ENCODE measurements around the gene ENTR1.
"Not testable (repeated sequence)": the region's sequence is repeated elsewhere in the genome, so short reads cannot be mapped to it uniquely, and the experiment has no call there.

Gene ENTR1

DNA sequence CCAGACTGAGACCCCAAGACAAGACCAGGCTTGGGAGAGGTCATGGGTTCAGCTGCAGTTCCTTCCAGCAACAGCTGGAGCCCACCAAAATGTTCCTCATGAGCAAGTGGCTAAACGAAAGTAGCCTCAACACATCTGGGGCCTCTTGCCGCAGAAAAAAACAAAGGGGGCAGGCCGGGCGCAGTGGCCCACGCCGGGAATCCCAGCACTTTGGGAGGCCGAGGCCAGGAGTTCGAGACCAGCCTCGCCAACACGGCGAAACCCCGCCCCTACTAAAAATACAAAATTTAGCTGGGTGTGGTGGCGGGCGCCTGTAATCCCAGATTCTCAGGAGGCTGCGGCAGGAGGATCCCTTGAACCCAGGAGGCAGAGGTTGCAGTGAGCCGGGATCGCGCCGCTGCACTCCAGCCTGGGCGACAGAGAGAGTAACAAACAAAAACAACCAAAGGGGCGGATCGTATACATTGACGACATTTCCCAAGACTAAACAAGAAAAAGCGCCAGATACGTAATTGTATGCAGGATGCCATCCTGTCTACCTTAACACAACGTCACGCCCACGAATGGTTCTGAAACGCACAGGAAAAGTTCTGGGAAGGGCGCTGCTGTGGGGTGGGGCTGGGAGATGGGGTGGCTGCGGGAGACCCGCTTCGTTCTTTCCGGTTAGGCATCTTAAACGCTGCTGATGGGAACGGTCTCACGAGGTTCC lies 27.6 kb upstream of the ENTR1 start:
- peak in 1 of 2 donors; percentile 30 for DNase-seq

DNA sequence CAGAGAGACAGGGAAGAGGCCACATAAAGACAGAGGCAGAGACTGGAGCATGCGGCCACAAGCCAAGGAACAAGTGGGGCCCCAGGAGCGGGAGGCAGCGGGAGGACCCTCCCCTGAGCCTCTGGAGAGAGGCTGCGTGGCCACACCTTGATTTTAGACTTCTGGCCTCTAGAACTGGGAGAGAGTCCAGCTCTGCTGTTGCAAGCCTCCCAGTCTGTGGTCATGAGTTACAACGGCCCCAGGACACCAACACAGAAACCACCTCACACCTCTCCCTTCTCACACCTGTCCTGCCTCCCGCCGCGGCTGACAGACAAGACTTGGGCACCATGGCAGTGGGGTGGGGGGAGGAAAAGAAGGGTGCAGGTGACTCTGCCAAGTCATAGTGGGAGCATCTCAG lies 27.0 kb upstream of the ENTR1 start:
- DNase-seq = no peak

DNA sequence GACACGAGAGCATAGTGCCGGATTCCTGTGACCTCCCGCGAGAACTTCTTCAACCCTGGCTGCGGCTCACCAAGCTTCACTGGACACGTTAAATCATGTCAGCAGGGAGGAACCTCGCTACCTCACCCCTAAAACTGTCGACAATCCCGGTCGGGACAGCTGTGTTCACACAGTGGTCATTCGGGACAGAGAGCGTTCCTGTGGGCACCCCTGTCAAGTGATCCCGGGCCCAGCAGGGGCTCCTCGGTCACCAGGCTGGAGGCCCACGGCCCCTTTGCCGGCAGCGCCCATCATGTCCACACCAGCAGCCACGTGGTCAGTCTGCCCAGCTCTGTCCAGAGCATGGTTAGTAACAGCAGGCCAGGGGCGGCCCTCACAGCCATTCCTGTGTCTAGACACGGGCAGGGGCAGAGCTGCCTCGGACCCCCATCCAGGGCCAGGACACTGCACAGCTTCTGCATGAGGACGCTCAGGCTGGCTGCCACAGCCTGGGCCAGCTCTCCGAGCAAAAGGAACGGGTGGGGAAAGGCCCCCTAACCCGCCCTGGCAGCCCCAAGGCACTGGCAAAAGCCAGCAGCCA lies 25.7 kb upstream of the ENTR1 start:
- no peak for DNase-seq

DNA sequence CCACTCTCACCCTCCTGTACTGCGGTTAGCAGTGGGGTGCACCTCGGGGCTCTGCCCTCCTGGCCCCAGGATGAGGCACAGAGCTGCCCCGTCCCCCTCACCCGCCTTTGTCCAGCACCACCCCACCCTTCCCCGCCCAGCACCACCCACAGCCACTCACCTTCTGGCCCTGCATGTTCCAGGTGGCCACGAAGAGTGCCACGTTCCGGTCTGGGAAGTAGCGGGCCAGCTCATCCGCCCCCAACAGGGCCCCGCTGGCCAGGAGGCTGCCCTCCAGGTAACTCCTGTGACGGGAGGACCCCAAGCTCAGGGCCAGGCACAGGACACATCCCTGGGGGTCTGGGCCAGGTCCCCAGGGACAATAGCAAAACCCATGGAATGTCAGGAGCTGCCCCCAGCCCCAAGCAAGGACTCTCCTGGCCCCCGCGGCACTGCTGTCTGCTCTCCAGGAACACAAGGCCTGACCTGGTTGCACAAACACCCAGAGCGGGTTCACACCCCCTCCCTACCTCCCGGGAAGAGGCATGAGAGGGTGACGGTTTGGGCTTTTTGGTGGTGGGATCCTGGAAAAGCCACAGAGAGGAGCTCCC lies 24.3 kb upstream of the ENTR1 start:
- DNase-seq = no peak

DNA sequence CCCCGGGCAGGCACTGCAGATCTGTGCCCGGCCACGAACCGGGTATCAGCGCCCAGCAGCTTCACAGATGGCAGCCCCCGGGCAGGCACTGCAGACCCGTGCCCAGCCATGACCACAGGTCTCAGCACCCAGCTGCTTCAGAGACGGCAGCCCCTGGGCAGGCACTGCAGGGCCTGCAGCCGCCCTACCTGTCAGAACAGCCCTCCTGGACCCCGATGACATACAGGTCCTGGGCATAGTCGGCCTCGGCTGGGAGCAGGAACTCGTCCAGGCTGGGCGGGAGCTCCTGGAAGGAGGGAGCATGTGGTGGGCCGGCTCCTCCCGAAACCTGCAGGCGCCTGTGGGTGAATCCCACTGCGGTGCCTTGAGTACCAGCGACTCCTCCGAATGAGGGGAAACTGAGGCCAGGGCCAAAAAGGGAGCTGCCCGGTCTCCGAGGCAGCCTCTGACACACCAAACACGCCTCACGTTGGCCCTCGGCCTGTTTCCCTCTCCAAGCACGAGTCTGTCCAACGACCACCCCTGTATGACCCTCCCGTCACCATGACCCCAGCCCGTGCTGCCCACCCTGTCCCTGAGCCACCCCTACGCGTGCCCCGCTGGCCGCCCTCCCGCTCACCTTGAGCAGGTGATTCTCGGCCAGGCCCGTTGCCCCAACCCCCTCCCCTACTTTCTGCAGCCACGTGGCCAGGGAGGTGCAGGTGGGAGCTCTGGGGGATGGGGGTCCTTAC lies 23.6 kb upstream of the ENTR1 start:
- no peak for DNase-seq

DNA sequence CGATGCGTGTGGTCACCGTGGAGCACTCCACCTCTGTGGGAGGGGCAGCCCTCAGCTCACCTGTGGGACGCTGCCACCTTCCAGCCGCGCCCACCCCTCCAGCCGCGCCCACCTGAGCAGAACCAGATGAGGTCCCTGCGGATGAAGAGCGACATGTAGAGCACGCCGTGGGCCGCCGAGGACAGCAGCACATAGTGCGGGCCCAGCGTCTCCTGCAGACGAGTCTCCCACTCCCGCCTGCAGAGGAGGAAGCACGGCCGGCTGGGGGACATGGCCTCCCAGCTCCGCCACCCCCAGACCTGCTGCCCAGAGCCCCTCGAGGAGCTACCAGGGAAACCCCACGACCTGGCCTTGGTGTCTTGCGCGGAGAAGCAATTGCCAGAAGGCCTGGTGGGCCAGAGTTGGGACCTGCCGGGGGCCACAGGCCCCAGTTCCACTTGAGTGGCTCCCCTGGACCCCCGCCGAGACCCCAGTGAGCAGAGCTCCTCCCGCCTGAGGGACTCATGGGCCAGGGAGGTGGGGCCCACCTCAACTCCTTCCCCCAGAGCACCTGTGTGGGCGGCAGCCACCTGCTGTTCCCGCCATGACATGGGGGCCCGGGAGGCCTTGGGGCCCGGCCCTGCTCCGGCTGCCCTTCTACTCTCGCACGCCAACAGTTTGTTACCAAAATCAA lies 22.8 kb upstream of the ENTR1 start:
- DNase-seq = no peak

DNA sequence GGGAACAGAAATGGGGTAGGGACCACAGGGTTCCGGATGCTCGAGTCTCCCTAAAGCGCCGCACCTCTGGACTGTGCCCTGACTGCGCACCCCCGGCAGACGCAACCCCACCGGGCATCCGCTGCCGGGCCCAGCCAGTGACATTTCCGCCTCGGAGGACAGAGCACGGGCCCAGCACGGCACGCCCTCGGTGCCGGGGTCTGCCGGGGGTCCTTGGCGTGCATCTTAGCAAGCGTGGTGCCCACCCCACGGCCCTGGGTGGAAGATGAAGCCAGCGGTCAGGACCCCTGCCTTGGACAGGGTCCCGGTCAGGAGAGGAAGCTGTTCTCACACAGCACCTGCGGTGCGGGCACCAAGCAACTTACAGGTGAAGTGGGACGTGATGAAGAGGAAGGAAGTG lies 22.2 kb upstream of the ENTR1 start:
- no peak for DNase-seq

DNA sequence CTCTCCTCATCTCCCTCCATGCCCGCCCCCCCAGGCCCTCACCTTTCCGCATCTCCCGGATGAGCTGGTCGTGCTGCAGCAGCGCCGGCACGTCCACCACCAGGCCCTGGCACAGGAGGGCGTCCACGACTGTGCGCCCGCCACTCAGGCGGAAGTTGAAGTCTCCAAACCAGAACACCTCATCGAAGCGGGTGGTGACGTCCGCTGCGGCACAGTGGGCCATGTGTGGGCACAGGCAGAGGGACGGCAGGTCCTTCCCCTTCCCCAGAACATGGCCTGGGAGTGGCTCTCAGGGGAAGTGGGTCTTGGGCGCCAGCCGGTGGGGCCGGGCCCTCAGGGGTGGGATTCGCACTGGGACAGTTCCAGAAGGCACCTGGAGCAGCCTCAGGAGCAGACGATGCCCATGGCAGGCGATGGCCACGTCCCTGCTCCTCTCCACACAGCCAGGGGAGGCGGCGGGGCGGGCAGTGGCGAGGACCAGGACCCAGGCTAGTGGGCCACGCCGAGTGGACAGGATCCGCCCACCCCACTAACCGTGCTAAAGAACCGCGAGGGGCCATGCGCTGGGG lies 21.5 kb upstream of the ENTR1 start:
- no peak for DNase-seq

DNA sequence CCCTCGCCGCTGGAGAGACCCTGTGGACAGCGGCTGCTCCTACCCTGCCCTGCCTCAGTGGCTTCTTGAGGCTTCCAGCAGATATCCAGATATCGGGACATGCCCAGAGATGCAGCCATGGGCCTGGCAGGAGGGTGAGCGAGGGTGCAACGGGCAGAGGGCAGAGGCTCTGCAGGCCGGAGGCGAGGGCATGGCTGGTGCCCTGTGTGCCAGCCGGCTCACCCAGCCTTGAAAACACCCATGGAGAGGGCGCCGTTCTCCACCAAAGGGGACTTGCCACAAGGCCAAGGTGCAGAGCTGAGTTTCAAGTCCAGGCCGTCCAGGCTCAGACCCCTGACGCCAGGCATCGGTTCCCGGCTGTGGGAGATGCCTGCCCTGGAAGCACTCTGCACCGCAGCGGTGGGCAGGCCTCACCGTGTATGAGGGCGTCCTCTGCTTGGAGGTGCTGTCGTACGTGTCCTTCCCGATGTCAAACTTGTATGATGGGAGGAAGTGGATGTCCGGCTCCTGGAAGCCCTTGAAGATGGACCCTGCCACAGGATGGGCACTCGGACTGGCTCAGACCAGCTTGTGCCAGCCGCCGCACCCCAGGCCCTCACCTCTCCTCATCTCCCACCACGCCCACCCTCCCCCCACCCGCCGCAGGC lies 20.3 kb upstream of the ENTR1 start:
- DNase-seq = no peak

DNA sequence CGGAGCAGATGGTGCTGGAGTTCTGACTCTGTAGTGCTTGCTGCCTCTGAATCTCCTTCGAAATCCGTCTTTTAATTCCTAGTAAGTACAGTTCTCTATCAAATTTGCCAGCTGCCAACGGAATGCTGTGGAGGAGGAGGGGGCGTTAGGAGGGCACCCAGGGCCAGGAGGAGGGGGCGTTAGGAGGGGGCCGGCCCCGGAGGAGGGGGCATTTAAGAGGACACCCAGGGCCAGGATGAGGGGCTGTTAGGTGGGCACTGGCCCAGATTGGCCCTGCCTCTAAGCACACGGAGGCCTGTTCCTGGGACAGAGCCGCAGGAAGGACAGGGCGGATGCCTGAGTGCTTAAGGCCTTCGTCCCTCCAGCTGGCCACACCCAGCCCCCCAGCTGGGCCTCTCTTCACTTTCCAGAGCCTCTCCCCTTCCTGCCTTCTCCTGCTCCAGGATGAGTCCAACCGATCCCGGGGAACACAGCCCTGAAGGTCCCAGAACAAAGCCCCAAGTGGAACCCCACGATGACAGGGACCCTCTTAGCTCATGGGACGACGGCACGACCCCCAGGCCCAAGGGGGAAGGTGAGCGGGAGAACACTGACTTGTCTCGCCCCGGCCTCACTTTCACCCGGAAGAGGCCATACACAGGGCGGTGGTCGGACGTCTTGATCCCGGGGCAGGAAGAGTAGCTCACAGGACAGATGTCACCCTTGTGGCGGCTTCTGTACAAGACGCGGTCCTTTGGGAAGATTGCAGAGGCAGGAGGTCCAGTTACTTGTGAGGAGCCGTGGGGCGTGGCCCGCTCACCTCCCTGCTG lies 19.5 kb upstream of the ENTR1 start:
- no peak for DNase-seq

DNA sequence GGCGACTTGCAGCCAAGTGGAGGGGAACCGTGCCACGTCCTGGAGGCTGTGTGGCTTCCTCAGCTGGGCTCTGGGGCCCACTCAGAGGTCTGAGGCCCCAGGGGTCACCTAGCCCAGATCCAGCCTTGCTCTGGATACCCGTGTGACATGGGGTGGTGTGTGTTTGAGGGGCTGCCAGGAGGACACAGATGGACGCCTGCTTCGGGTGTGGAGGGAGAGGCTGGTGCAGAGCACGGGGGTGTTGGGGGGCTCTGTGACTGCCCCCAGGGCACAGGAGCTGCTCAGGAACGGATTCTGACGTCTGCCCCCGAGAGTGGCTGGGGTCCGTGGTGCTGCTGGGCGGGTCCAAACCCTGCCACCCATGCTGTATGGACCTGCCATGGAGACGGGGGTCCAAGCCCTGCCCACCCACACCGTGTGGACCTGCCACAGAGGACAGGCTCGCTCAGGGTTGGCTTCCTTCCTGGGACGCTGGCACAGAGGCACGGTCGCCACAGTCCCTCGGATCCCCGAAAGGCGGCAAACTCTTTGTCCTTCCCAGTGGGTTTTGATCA lies 18.7 kb upstream of the ENTR1 start:
- DNase-seq = no peak

DNA sequence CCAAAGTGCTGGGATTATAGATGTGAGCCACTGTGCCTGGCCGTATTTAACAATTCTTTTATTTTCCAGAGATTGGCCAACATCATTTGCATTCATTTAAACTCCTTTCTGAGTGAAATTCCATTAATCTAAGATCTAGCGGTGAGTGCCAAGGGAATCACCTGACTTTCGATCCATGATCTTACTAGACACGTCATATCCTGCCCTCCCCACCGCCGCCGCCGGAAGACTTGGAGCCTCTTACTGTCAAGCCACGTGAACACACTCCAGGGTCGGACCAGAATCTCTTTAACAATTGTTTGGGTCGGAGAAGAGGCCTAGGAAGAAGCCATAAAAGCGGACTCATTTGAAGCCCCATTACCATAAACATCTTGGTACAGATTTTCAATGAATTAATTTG lies 16.4 kb upstream of the ENTR1 start:
- no peak for DNase-seq

DNA sequence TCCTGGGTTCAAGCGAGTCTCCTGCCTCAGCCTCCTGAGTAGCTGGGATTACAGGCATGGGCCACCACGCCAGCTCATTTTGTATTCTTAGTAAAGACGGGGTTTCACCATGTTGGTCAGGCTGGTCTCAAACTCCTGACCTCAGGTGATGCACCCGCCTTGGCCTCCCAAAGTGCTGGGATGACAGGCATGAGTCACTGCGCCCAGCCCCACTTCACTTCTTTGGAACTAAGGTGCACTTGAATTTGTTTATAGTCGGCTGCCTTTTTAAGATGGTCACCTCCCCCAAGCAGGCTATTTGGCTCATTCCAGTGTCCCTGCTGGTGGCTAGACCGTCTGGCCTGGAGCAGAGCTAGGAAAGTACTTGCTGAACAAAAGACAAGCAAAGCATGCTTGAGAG lies 15.0 kb upstream of the ENTR1 start:
- DNase-seq = not testable (repeated sequence)

DNA sequence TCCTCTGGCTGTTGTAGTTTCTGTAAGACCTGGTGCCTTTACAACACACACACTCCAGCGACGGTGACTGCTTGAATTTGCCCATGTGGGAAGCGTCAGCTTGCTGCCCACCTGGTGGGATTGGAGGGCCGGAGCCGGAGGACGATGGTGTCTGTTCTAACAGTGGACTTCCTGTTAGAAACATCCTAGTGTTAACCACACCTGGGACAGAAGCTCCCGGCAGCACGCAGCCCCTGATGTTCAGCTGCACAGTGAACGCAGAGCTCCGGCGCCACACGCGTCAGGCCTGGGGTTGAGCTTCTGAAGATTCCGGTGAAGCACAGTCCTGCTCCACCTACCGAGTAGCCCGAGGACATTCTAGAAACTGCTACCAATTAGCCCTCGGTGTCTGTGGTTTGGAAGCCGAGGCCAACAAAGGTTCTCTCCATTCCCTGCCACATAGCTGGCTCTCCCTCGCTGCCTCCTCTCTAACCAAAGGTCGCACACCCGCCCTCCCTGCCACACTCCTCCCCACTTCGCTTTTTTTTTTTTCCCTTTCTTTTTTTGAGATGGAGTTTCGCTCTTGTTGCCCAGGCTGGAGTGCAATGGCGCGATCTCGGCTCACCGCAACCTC lies 14.4 kb upstream of the ENTR1 start:
- no peak for DNase-seq

DNA sequence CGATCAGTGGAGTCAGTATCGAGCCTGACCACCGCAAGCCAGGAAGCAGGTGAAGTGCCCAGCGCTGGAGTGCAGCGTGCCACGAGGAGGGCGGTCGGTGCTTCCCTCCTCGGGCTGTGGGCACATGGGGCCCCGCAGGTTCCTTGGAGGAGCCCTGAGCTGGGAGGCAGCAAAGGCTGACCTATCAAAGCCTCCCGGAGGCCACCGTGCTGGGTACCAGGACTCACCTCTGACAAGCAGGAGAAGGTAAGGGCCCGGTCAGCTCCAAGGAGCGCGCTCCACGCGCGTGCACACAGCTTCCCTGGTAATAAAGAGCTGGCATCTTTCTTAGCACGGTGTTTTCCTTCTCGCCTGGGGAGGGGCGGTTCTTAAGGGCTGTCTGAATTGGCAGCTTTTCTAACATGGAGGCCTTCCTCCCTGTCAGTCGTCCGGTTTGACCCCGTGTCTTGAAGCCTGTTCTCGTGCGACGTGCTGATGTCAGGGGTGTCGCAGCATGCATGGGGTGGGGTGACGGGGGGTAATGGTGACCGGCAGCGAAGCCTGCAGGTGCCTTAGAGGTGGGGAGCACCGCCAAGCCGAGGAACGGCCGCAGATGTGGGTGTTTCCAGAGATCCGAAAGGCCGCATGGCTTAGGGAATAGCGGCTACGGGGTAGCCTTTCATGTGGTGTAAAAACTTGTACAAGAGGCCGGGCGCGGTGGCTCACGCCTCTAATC lies 13.2 kb upstream of the ENTR1 start:
- no peak for DNase-seq

DNA sequence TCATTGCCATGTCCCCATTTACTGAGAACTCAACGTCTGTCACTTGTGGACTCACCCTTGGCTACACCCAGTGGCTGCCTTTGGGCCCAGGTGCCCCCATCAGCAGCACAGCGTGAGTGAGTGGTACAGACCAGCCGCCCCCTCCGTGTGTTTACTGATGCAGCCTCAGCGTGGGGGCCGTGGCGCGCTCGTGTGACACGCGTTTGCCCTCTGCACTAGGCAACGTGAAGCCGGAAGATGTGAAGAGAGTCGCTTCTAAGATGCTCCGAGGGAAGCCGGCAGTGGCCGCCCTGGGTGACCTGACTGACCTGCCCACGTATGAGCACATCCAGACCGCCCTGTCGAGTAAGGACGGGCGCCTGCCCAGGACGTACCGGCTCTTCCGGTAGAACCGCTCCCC lies 12.5 kb upstream of the ENTR1 start:
- DNase-seq = no peak

DNA sequence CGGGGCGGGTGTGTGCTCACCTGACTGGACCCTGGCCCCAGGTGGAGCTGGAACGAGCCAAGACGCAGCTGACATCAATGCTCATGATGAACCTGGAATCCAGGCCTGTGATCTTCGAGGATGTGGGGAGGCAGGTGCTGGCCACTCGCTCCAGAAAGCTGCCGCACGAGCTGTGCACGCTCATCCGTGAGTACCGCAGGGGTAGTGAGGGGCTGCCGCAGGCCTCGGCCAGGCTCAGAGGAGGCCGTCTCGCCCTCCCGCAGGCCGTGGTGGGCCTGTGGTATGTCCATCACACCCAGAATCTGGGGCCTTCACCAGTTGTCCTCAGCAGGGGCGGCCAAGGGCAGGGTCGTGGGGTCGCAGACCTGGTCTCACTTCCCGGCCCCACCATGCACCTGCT lies 11.4 kb upstream of the ENTR1 start:
- no peak for DNase-seq

DNA sequence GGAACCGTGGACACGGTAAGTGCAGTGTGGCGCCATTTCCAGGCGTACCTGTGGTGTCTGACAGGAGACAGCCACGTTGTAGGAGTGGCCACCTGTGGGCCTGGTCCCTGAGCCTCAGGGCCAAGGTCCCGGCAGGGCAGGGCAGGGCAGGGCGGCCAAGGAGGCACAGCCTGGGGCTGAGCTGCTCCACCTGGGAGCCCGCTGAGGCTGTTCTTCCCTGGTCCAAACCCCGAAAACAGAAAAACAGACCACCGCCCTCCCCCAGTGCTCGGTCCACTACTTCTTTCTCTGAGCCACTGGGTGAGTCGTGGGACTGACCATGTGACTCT lies 8.6 kb upstream of the ENTR1 start:
- DNase-seq = no peak

DNA sequence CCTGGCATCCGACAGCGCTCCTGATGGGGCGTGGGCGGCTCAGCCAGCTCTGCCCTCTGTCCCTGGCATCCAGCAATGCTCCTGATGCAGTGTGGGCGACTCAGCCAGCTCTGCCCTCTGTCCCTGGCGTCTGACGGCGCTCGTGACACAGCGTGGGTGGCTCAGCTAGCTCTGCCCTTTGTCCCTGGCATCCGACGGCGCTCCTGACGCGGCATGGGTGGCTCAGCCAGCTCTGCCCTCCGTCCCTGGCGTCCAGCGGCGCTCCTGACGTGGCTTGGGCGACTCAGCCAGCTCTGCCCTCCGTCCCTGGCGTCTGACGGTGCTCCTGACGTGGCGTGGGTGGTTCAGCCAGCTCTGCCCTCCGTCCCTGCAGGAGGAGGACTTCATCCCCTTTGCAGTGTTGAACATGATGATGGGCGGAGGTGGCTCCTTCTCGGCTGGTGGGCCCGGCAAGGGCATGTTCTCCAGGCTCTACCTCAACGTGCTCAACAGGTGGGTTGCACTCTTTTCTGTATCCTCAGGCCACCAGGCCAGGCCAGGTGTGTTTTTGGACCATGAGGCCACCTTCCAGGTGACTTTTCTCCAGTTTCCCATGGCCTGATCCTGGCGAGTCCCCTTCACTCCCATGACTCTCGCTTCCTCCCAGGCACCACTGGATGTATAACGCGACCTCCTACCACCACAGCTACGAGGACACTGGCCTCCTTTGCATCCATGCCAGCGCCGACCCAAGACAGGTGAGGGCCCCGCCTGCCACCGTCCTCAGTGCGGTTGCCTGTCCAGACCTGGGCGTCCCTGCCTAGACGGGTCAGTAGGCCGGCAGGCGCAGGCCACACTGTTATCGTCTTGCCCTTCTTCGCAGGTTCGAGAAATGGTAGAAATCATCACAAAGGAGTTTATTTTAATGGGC lies 8.0 kb upstream of the ENTR1 start:
- DNase-seq = no peak

All from CD4-positive, alpha-beta T cell treated with Interleukin-4 for 1 hour (primary cell).